GM12878 (cell line): ENCODE data around the gene RIOK1. TPM values are rescaled to one million over a fixed set of nuclear protein-coding genes. Genes with fewer than 3 reads are reported as not detected.

Experiments
- ATAC-seq: fragments of 200-7000 bp; cut with Tn5 transposase; 3 replicates; pipeline ENCODE4 v1.9.1; 2020; ENCODE audit warnings: mild to moderate bottlenecking, moderate library complexity
- BruUV-seq: library from RNA; stranded (reverse); fragments of 400-500 nt; replicated peaks from 2 replicates; lab custom pipeline; 2021; lab: Mats Ljungman, UMichigan
- CTCF ChIA-PET: fragments of 300-600 bp; sonication (Branson Sonifier 250); formaldehyde crosslinking; extraction: SDS; loops from one replicate; lab custom pipeline; 2021; ENCODE audit warnings: inconsistent platforms; lab: Yijun Ruan, JAX
- POLR2A ChIA-PET: fragments of 350-600 bp; formaldehyde crosslinking; extraction: SDS; loops from one replicate; lab custom pipeline; 2021; ENCODE audit warnings: inconsistent platforms; lab: Charles Lee
- RAD21 ChIA-PET: fragments of 300-600 bp; sonication (Branson Sonifier 250); formaldehyde crosslinking; loops from one replicate; lab custom pipeline; 2023; ENCODE audit warnings: antibody characterized with exemption; ENCODE audit not compliant: unreplicated experiment; lab: Charles Lee
- SMC1A ChIA-PET: fragments of 300-600 bp; sonication (Branson Sonifier 250); formaldehyde crosslinking; loops from one replicate; lab custom pipeline; 2023; ENCODE audit not compliant: unreplicated experiment, uncharacterized antibody; lab: Charles Lee
- DNase-seq: peaks from one replicate; pipeline ENCODE4 v3.0.0-alpha.2; 2011; ENCODE audit warnings: low read depth, low spot score
- FAIRE-seq: peaks from 3 replicates; lab custom pipeline; 2011; peaks lifted over from hg19 to GRCh38; lab: Jason Lieb, UNC
- H2AFZ ChIP-seq: 2 replicates; pipeline ENCODE4 v1.6.0; 2011; ENCODE audit warnings: low read depth, low read length, control low read depth; ENCODE audit not compliant: control insufficient read depth
- H3K27ac ChIP-seq: 2 replicates; pipeline ENCODE4 v1.5.1; 2011; ENCODE audit warnings: control low read depth; ENCODE audit not compliant: control insufficient read depth, insufficient read depth
- H3K27me3 ChIP-seq, 2 experiments: replicated peaks in 1 of 2; 2 replicates each; pipeline versions ENCODE4 v1.6.0 to v1.6.1; 2011; ENCODE audit warnings: low read length in 1 of 2; ENCODE audit not compliant: control insufficient read depth in 2 of 2, insufficient read depth in 2 of 2
- H3K36me3 ChIP-seq, 2 experiments: 2 replicates each; pipeline ENCODE4 v1.5.1; 2011; ENCODE audit warnings: low read length in 1 of 2; ENCODE audit not compliant: control insufficient read depth in 2 of 2, insufficient read depth in 2 of 2
- H3K4me1 ChIP-seq: 2 replicates; pipeline ENCODE4 v1.6.1; 2011; ENCODE audit warnings: mild to moderate bottlenecking, low read length, moderate library complexity, mixed read lengths; ENCODE audit not compliant: control insufficient read depth, insufficient read depth
- H3K4me2 ChIP-seq: 2 replicates; pipeline ENCODE4 v1.6.0; 2011; ENCODE audit warnings: control low read depth; ENCODE audit not compliant: control insufficient read depth, insufficient read depth
- H3K4me3 ChIP-seq: fragments of 200-600 bp; sonication (generic); 2 replicates; pipeline ENCODE4 v1.5.1; 2016
- H3K79me2 ChIP-seq: 2 replicates; pipeline ENCODE4 v1.6.0; 2011; ENCODE audit warnings: low read length; ENCODE audit not compliant: control insufficient read depth, insufficient read depth
- H3K9ac ChIP-seq: 2 replicates; pipeline ENCODE4 v1.8.0; 2011; ENCODE audit warnings: low read length, control low read depth, mixed read lengths; ENCODE audit not compliant: control insufficient read depth, insufficient read depth
- H3K9me3 ChIP-seq: replicated peaks from 3 replicates; pipeline ENCODE4 v1.5.1; 2011; ENCODE audit warnings: mild to moderate bottlenecking, low read length; ENCODE audit not compliant: control insufficient read depth, insufficient read depth
- H4K20me1 ChIP-seq: 2 replicates; pipeline ENCODE4 v1.6.0; 2011; ENCODE audit not compliant: control insufficient read depth, insufficient read depth
- ATF2 ChIP-seq: IDR thresholded peaks from 2 replicates; pipeline ENCODE4 v1.6.1; 2012; ENCODE audit warnings: low read length, inconsistent platforms
- CEBPB ChIP-seq, 2 experiments: fragments of 150-350 bp in 1 of 2; IDR thresholded peaks; 2 replicates each; pipeline ENCODE4 v1.6.1; 2012 to 2014; ENCODE audit warnings: low read depth in 2 of 2, low read length in 2 of 2, borderline replicate concordance in 1 of 2, inconsistent platforms in 1 of 2
- ELK1 ChIP-seq: IDR thresholded peaks from 2 replicates; pipeline ENCODE4 v1.6.1; 2012; ENCODE audit warnings: low read depth, low read length, improper control_type of control experiment
- IRF4 ChIP-seq: IDR thresholded peaks from 2 replicates; pipeline ENCODE4 v1.6.1; 2011; ENCODE audit warnings: low read depth, low read length
- MEF2A ChIP-seq: IDR thresholded peaks from 2 replicates; pipeline ENCODE4 v1.6.1; 2011; ENCODE audit warnings: low read depth, mild to moderate bottlenecking, low read length, moderate library complexity; ENCODE audit not compliant: insufficient read depth
- MYB ChIP-seq: fragments of 150-350 bp; IDR thresholded peaks from 2 replicates; pipeline ENCODE4 v1.6.1; 2014; ENCODE audit warnings: mild to moderate bottlenecking, low read depth, low read length, borderline replicate concordance
- NRF1 ChIP-seq: conservative IDR thresholded peaks from 2 replicates; pipeline ENCODE4 v1.6.1; 2011; ENCODE audit warnings: mild to moderate bottlenecking, low read depth, low read length, improper control_type of control experiment
- PRDM15 ChIP-seq: fragments of 450-650 bp; formaldehyde crosslinking; IDR thresholded peaks from 2 replicates; pipeline ENCODE4 v1.4.0; 2020; ENCODE audit warnings: mild to moderate bottlenecking, moderate library complexity
- RAD51 ChIP-seq: fragments of 450-650 bp; IDR thresholded peaks from 2 replicates; pipeline ENCODE4 v1.6.1; 2016; ENCODE audit warnings: moderate library complexity, mild to moderate bottlenecking, inconsistent platforms
- TBL1XR1 ChIP-seq: IDR thresholded peaks from 2 replicates; pipeline ENCODE4 v1.6.1; 2012; ENCODE audit warnings: low read depth, low read length, improper control_type of control experiment
- TCF12 ChIP-seq: IDR thresholded peaks from 2 replicates; pipeline ENCODE4 v1.6.1; 2011; ENCODE audit warnings: low read depth, mild to moderate bottlenecking, low read length
- USF2 ChIP-seq: IDR thresholded peaks from 2 replicates; pipeline ENCODE4 v1.6.1; 2011; ENCODE audit warnings: low read depth, low read length, improper control_type of control experiment, borderline replicate concordance
- WGBS: methylation state at CpG from one replicate; pipeline ENCODE4 v1.1.6; 2016; ENCODE audit warnings: low lambda C conversion rate; ENCODE audit not compliant: insufficient replicate concordance, insufficient coverage; ENCODE audit errors: missing lambda C conversion rate; 5-methylcytosine and 5-hydroxymethylcytosine counted together
- in situ Hi-C: fragments of 300-500 bp; cut with MboI; formaldehyde crosslinking; loops from 9 replicates; pipeline ENCODE4 v1.14.3; 2018; ENCODE audit warnings: mixed read lengths
- intact Hi-C: fragments of 100-400 bp; cut with micrococcal nuclease; formaldehyde crosslinking; loops from one replicate; pipeline ENCODE4 v1.14.2; 2022; ENCODE audit not compliant: unreplicated experiment
- polyA plus RNA-seq, 11 experiments: library from polyadenylated mRNA; depleted of rRNA in 4 of 11; unstranded in 6 of 11; stranded (reverse) in 5 of 11; fragments of >200 nt; fragmentation: Nextera tagmentation in 4 of 11; fragmentation: Illumina TruSeq in 1 of 11; extraction: Ambion mirVana in 4 of 11; extraction: Trizol in 1 of 11; gene quantifications; 1 replicate in 1 of 11; 2 replicates in 10 of 11; pipeline versions ENCODE4 v1.2.1 to v1.2.3, GENCODE V29; 2011 to 2016; ENCODE audit warnings: inconsistent platforms in 2 of 11, missing spikeins in 2 of 11, low read depth in 1 of 11
- total RNA-seq, 4 experiments: library from RNA; depleted of rRNA in 3 of 4; stranded (reverse); fragments of >200 nt in 3 of 4; fragmentation: Illumina TruSeq in 1 of 4; extraction: Trizol in 1 of 4; gene quantifications; 2 replicates each; pipeline versions ENCODE4 v1.2.1 to v1.2.3, GENCODE V29; 2013 to 2021

Gene RIOK1
- total and polyA plus RNA-seq, 10 of the 15 experiments (the other 5 are each of a cell fraction or from before 2014, with no cell fraction given), result 16.1 to 44.6 (median 33.7) TPM

- Histone ChIP-seq H3K4me3 (no peak overlapping the region), H3K27me3 (no peaks in the 10 kb centered on the region; a peak in 1 of 4 replicates), H3K4me1 (no peaks in the 10 kb centered on the region), H3K79me2 (no peaks in the 10 kb centered on the region), H4K20me1 (no peaks in the 10 kb centered on the region), H3K9ac (no peak overlapping the region), H3K36me3 (no peaks in the 10 kb centered on the region), H3K9me3 (no peaks in the 10 kb centered on the region), H2AFZ (no peak overlapping the region), H3K4me2 (no peak overlapping the region), H3K27ac (no peak overlapping the region)
- DNase-seq, result no peak
- ChIA-PET RAD21 (no interaction called here), POLR2A (no interaction called here), SMC1A (no interaction called here), CTCF (no interaction called here)
- no peak for FAIRE-seq
- no peak for ATAC-seq
- 46% methylated on average over 16 of the region's 16 CpGs for WGBS
- TF ChIP-seq MYB, result no peak
- TF ChIP-seq NRF1, result no peak
- TF ChIP-seq ELK1, result no peak
- TF ChIP-seq PRDM15 (CRISPR knock-in tag), result no peak
- TF ChIP-seq ATF2, result no peak
- no peak for TF ChIP-seq RAD51
- no peak for TF ChIP-seq TBL1XR1
- no peak for TF ChIP-seq TCF12
- TF ChIP-seq IRF4, result no peak
- TF ChIP-seq MEF2A, result no peak
- no peak for TF ChIP-seq USF2
- no peak for TF ChIP-seq CEBPB (IDR thresholded peaks at IDR 0.05; ENCODE audit: borderline replicate concordance in 1 of 2, low read depth in 2 of 2, low read length in 2 of 2)
- intact Hi-C loops, result no loop called here
- in situ Hi-C loops, result no loop called here
- BruUV-seq, result no TSS peak
These were observed 42.9 kb downstream of the RIOK1 start for GRCh38 chr6:7432391-7433120.
